KG1 (cell line): ENCODE results near the gene HSF5.
"Not testable (repeated sequence)": the region's sequence is repeated elsewhere in the genome, so short reads cannot be mapped to it uniquely, and the experiment has no call there.

Source experiments
- DNase-seq: peaks from one replicate; lab custom pipeline; 2025; lab: John Stamatoyannopoulos, UW

The HSF5 gene

GRCh38 chr17:58481798-58482197, 6.4 kb downstream of the HSF5 start:
- not testable (repeated sequence) for DNase-seq

- no peak for DNase-seq
Observed at GRCh38 chr17:58480090-58480489, 8.1 kb downstream of the HSF5 start.

DNA sequence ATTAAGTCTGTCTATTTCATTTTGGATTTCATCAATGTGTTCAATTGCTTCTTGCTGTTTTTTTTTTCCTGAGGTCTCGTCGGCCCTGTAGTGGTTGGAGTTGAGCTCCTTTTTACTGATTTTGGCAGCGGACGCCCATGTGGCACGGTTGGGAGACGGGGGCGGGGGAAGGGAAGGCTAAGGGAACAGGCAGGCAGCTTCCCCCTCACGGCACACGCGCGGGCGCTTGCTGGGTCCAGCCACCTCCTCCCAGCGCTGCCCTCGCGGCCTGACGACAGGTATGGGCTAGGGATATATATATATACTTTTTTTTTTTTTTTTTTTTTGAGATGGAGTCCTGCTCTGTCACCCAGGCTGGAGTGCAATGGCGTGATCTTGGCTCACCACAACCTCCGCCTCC, 11.4 kb downstream of the HSF5 start:
- DNase-seq, result no peak

- no peak for DNase-seq
Observed at GRCh38 chr17:58475985-58476384, 12.2 kb downstream of the HSF5 start.

- DNase-seq, result no peak
Observed at GRCh38 chr17:58470356-58470755, 17.9 kb downstream of the HSF5 start.

DNA sequence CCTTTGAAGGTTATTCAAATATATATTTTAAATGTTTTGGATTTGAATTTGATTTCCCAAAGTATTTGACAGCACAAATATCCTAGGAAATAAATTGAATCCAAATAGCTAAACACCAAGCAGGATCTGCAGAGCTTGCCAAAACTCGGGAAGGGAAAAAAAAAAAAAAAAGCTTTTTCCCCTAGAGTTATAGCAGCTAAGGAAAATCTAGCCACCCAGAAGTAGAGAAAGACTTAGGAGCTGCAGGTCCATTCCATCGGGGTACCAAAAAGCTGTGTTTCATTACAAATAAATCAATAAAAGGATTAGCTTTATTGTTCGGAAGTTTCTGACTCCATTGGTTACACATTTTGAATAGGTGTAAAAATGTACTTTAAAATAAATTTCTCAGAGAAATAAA, 19.3 kb downstream of the HSF5 start:
- no peak for DNase-seq

- DNase-seq, result no peak
Observed at GRCh38 chr17:58455491-58455890, 32.7 kb downstream of the HSF5 start.

DNA sequence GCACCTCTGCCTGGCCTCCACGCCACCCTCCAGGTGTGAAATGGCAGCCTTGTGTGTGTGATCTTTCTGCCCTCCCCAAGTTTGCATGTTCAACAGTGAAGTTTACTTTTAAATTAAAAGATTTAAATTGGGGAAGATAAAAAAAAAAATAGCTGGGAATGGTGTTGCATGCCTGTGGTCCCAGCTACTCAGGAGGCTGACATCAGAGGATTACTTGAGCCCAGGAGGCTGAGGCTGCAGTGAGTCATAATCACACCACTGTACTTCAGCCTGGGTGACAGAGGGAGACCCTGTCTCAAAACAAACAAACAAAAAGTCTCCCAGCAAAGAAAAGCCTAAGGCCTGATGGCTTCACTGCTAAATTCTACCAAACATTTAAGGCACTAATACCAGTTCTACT, 35.5 kb downstream of the HSF5 start:
- no peak for DNase-seq

GRCh38 chr17:58447039-58447975, 40.9 kb downstream of the HSF5 start:
- peak; percentile 50 for DNase-seq

DNA sequence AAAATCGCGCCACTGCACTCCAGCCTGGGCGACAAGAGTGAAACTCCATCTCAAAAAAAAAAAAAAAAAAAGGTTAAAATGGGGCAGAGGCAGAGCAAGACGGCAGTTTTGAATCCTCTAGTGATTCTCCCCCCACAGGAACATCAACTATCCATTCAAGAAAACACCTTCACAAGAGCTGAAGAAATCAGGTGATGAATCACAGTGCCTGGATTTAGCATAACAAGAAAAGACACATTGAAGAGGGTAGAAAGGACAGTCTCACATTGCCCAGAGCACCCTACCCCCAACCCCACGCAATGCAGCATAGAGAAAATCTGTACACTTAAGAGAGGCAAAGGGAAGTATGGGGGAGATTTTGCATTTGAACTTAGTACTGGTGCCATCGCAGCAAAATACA, 42.1 kb downstream of the HSF5 start:
- no peak for DNase-seq

DNA sequence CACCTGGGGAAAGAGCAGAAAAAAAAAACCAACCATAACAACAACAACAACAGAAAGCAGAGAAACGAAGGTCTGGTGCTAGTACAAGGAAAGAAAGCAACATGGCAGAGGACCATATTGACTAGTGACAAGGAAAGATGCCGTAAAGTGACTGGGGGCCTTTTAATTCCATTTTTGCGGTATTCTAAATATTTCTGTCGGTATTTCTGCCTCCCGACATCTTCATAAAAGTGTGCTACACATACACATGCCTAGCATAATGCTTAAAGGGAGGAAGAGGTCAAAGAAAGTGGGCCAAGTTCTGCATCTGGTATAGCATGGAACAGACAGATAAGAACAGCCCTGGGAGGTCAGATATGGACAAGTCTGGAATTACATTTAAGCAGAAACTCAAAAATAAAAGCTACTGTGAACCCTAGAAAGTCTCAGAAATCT, 51.4 kb downstream of the HSF5 start:
- no peak for DNase-seq

- DNase-seq, result no peak
Observed at GRCh38 chr17:58436245-58436644, 52.0 kb downstream of the HSF5 start.

DNA sequence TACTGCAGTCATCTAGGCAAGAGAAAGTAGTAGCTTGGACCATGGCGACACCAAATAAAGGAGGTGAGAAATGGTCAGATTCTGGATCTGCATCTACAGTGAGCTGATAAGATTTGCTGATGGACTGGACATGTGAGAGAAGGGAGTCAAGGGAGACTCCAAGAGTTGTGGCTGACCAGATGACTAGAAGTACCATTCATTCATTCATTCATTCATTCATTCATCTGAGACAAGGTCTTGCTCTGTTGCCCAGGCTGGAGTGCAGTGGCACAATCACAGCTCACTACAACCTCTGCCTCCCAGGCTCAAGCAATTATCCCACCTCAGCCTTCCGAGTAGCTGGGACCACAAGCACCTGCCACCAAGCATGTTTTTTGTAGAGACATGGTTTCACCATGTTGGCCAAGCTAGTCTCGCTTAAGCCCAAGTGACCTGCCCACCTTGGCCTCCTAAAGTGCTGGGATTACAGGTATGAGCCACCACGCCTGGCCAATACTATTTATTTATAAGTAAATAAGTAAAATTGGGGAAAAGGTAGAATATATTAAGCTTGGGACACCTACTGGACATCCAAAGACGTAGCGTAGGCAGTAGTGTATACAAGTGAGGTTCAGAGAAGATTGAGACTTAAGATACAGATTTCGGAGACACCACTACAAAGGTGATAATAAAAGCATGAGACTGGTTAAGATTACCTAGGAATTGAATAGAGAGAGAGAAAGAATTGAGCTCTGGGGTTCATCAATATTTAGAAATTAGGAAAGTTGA, 55.2 kb downstream of the HSF5 start:
- no peak for DNase-seq

- no peak for DNase-seq
Observed at GRCh38 chr17:58427807-58428206, 60.4 kb downstream of the HSF5 start.

DNA sequence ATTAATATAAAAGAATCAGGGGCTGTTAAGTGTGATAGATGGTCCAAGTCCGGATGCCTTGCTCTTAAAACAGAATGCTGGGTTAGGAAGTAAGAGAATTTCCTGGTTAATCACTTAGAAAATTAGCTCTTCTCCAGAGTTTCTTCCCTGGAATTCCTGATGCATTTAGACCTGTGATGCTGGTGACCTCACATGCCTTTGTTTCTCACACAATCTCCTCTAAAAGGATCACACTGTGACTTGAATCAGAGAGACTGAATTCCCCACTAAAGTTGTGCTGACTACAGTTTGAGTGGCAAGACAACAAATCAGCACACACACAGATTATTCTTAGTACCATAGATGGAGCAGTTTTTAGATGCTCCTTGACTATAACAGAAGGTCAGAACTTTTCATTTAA, 66.5 kb downstream of the HSF5 start:
- DNase-seq, result no peak

DNA sequence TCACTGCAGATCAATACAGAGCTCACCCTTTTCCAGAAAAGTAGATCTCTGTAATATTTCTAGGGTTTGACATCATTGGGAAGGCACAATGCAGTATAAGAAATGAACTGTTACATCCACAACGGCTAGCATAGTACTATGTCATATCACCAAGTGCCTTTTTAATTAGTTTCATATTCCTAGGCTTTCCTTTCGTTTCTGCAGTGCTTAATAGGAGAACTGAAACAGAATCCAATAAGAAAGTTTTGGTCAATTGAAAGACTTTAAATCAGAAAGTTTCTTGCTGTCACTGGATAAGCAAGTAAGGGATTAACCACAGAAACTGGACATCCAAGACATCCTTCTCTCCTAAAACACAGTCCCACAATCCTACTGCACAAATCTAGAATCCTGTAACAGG, 67.4 kb downstream of the HSF5 start:
- DNase-seq, result no peak

- DNase-seq, result peak; percentile 35
Observed at GRCh38 chr17:58417300-58418092, 70.7 kb downstream of the HSF5 start, which contains the start of gene RNF43. TSS of gene RNF43 (minus strand) at chr17:58417534. CDS start at chr17:58415577, 1,957 bp downstream.

DNA sequence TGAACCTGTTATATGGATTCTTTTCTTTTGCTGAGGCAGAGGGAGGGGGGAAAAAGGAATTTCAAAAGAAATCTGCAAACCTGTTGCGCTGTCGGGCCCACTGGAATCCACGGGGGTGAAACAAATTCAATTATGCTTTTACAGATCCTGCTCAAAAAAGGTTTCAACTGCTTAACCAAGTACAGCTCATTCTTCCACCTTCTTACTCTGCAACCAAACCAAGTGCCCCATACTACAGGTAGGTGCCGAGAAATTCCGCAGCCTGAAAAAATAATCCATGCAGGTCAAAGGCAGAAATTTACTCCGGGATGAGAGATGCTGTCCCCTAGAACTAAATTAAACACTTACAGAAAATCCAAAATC, 71.3 kb downstream of the HSF5 start:
- no peak for DNase-seq

DNA sequence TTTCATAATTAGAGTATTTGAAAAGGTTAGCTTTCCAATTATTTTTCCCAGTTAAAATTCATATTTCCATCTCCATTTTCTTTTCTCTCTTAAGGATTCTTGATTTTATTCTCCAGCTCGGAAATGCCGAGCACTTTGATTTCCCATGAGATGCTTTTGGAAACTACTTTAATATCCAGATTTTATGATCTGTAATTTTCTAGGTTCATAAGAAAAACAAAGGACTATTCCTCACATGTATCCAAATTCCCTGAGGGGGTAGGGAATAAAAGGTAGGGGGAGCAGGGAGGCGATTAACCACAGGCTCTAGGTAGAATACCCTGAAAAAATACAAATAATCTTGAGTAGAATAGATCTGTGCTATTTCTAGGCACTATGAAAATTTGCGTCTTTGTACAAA, 71.8 kb downstream of the HSF5 start:
- DNase-seq, result no peak

DNA sequence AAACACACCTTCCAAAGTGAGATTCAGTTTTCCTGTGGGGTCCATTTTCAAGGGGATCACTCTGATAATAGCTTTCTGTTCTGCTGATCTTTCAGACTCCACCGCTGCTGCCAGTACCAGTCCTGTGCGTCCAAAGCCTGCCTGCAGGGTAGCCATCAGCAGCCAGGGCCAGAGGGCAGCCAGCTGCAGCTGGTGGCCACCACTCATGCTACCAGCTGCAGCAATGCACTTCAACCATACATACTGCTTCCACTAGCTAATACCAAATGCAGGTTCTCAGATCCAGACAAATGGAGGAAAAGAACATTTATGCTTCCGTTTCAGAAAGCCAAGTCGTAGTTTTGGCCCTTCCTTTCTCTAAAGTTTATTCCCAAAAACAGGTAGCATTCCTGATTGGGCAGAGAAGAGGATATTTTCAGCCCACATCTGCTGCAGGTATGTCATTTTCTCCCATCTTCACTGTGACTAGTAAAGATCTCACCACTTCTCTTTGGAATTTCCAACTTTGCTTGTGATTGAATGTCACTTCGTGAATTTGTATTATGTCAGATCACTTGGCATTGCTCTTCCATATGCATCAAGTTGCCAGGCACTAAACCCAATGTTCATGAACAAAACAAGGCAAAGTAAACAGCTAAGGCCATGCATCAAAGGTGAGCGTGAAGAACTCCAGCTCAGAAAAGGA, 72.7 kb downstream of the HSF5 start:
- no peak for DNase-seq

DNA sequence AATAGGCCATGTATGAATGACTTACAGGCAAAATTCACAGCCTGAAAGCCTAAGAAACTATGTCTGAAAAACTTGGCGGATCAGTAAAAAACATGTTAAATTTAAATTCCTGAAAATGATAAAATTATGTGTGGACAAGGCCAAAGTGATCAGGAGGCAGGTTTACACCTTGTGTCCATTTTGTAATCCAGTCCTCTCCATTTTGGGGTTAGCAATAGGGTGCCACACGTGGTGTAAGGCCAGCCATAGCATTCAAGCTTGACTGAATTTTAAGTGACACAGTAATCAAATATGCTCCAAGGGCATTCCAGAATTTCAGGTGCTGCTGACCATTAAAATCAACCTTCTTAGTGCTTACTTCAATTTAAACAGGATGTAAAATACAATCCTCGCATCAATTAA, 73.6 kb downstream of the HSF5 start:
- DNase-seq, result no peak

GRCh38 chr17:58413684-58414083, 74.5 kb downstream of the HSF5 start:
- no peak for DNase-seq
